Thyroid gland (tissue), 4 donors: ENCODE measurements around the gene STAMBPL1.

Source experiments
- CTCF ChIP-seq, 6 experiments: fragments of 200-600 bp in 3 of 6; fragments of 450-650 bp in 3 of 6; sonication (generic) in 3 of 6; IDR thresholded peaks; one replicate each; pipeline ENCODE4 v1.5.1; 2016 to 2019; ENCODE audit warnings: antibody characterized with exemption in 6 of 6, mild to moderate bottlenecking in 2 of 6, inconsistent platforms in 1 of 6, moderate library complexity in 1 of 6
- POLR2A ChIP-seq, 2 donors: fragments of 450-650 bp; IDR thresholded peaks; one replicate each; pipeline ENCODE4 v1.6.1; 2017; ENCODE audit warnings: antibody characterized with exemption in 2 of 2, mild to moderate bottlenecking in 2 of 2, moderate library complexity in 1 of 2

- TF ChIP-seq CTCF (IDR thresholded peaks at IDR 0.05) (no peak), POLR2A (IDR thresholded peaks at IDR 0.05) (no peak)
Measured at GRCh38 chr10:88906921-88907320, 26.9 kb downstream of the STAMBPL1 start.
